ENCODE results near the gene ATAD3C. TPM values are rescaled to one million over a fixed set of nuclear protein-coding genes. Genes with fewer than 3 reads are reported as not detected.
"Not testable (repeated sequence)": the region's sequence is repeated elsewhere in the genome, so short reads cannot be mapped to it uniquely, and the experiment has no call there.

Gene ATAD3C
- total RNA-seq, 2 experiments from 2014 or later, result 1.0 to 1.7 TPM

- H3K4me3 Mint-ChIP-seq; DNase-seq; ATAC-seq (ENCODE audit: low read depth); H3K27ac Mint-ChIP-seq; H3K9me3 Mint-ChIP-seq; H3K36me3 Mint-ChIP-seq; POLR2A ChIA-PET; H3K27me3 Mint-ChIP-seq: not testable (repeated sequence)
- H3K4me1 Mint-ChIP-seq, result peaks cover 15% of the 10 kb centered on the region
Observed at GRCh38 chr1:1509465-1509850, 60.0 kb downstream of the ATAD3C start.

GRCh38 chr1:1510912-1511532 is 61.5 kb downstream of the ATAD3C start:
- DNase-seq (no peak), ATAC-seq (ENCODE audit: low read depth) (no peak)
- Mint-ChIP-seq H3K36me3 (no peaks in the 10 kb centered on the region), H3K4me3 (peak overlapping the region; percentile 89), H3K9me3 (no peaks in the 10 kb centered on the region), H3K4me1 (peaks cover 7% of the 10 kb centered on the region), H3K27ac (peak overlapping the region; percentile 87), H3K27me3 (no peaks in the 10 kb centered on the region)
- POLR2A ChIA-PET, result interaction anchor here (0.9 kb wide), 1 partner anchor 120 kb away, joined by 3 read pairs; no protein-coding TSS in a partner anchor

GRCh38 chr1:1511533-1512285 is 62.2 kb downstream of the ATAD3C start, which contains the start of gene ATAD3A:
Gene ATAD3A, plus strand, starts transcription at chr1:1512162. Its CDS starts 107 bp downstream, at chr1:1512269.
- peak; percentile 94 for ATAC-seq (ENCODE audit: low read depth)
- peaks cover 6% of the 10 kb centered on the region for H3K4me1 Mint-ChIP-seq

GRCh38 chr1:1512425-1512824 is 62.9 kb downstream of the ATAD3C start:
- H3K27ac Mint-ChIP-seq, POLR2A ChIA-PET, H3K4me1 Mint-ChIP-seq, H3K9me3 Mint-ChIP-seq, H3K36me3 Mint-ChIP-seq, H3K27me3 Mint-ChIP-seq: not testable (repeated sequence)
- peak; percentile 24 for ATAC-seq (ENCODE audit: low read depth)
- H3K4me3 Mint-ChIP-seq, result peak overlapping the region; percentile 69
- DNase-seq, result peak; percentile 61

More at GRCh38 chr1:1511533-1512285, 62.2 kb downstream of the ATAD3C start, which contains the start of gene ATAD3A:
- Mint-ChIP-seq H3K4me3 (peak within 1 kb of the TSS; percentile 91), H3K27me3 (no peaks in the 10 kb centered on the region), H3K36me3 (no peaks in the 10 kb centered on the region), H3K9me3 (no peaks in the 10 kb centered on the region), H3K27ac (peak within 1 kb of the TSS; percentile 88)
- POLR2A ChIA-PET, result interaction anchor here (0.6 to 0.9 kb wide), 2 partner anchors 112 to 119 kb away, joined by 3 to 4 read pairs; partner anchors contain the start of gene CCNL2
- peak; percentile 95 for DNase-seq

GRCh38 chr1:1513675-1514074 is 64.2 kb downstream of the ATAD3C start:
- not testable (repeated sequence) for H3K27me3 Mint-ChIP-seq; H3K4me1 Mint-ChIP-seq; DNase-seq; H3K9me3 Mint-ChIP-seq; H3K36me3 Mint-ChIP-seq; ATAC-seq (ENCODE audit: low read depth)
- POLR2A ChIA-PET, result interaction anchor here (1.3 kb wide), 1 partner anchor 16 kb away, joined by 3 read pairs; no protein-coding TSS in a partner anchor
- Mint-ChIP-seq H3K27ac (peak overlapping the region; percentile 49), H3K4me3 (peak overlapping the region; percentile 53)

- DNase-seq; H3K4me1 Mint-ChIP-seq; H3K9me3 Mint-ChIP-seq; ATAC-seq (ENCODE audit: low read depth); H3K36me3 Mint-ChIP-seq; H3K27me3 Mint-ChIP-seq; H3K4me3 Mint-ChIP-seq; H3K27ac Mint-ChIP-seq: not testable (repeated sequence)
- POLR2A ChIA-PET, result interaction anchor here (1.3 kb wide), 1 partner anchor 15 kb away, joined by 3 read pairs; no protein-coding TSS in a partner anchor
Observed at GRCh38 chr1:1514376-1514775, 64.9 kb downstream of the ATAD3C start.

- DNase-seq; H3K4me3 Mint-ChIP-seq; H3K9me3 Mint-ChIP-seq; H3K27ac Mint-ChIP-seq; H3K27me3 Mint-ChIP-seq; H3K36me3 Mint-ChIP-seq; POLR2A ChIA-PET; ATAC-seq (ENCODE audit: low read depth); H3K4me1 Mint-ChIP-seq: not testable (repeated sequence)
Observed at GRCh38 chr1:1516923-1517322, 67.4 kb downstream of the ATAD3C start.

- H3K9me3 Mint-ChIP-seq, result no peaks in the 10 kb centered on the region
- H3K27me3 Mint-ChIP-seq, result no peaks in the 10 kb centered on the region
- peaks cover 8% of the 10 kb centered on the region for H3K36me3 Mint-ChIP-seq
- POLR2A ChIA-PET, result no interaction called here
- DNase-seq, result no peak
- H3K4me1 Mint-ChIP-seq, result peaks cover 1% of the 10 kb centered on the region
- no peak for ATAC-seq (ENCODE audit: low read depth)
- no peak overlapping the region for H3K27ac Mint-ChIP-seq
- H3K4me3 Mint-ChIP-seq, result no peak overlapping the region
Observed at GRCh38 chr1:1517973-1518620, 68.6 kb downstream of the ATAD3C start.

- H3K4me3 Mint-ChIP-seq; POLR2A ChIA-PET; H3K4me1 Mint-ChIP-seq; H3K9me3 Mint-ChIP-seq; H3K27ac Mint-ChIP-seq; H3K36me3 Mint-ChIP-seq; DNase-seq; ATAC-seq (ENCODE audit: low read depth); H3K27me3 Mint-ChIP-seq: not testable (repeated sequence)
Observed at GRCh38 chr1:1518621-1519007, 69.1 kb downstream of the ATAD3C start.

Other genes with a start within 250 kb of the ATAD3C start
- gene TNFRSF18, start 243.1 kb upstream of the ATAD3C start, total RNA-seq, result 10 to 100 TPM; 11.4 to 15.0 TPM
- 1 to 10 TPM; 2.4 to 3.1 TPM for gene TNFRSF4, start 235.5 kb upstream of the ATAD3C start, total RNA-seq
- 100 to 1,000 TPM in 1 of 2 experiments, 10 to 100 TPM in 1; 99.1 to 103 TPM for gene SDF4, start 217.7 kb upstream of the ATAD3C start, total RNA-seq
- gene B3GALT6, start 217.5 kb upstream of the ATAD3C start, total RNA-seq, result 10 to 100 TPM; 19.1 to 19.6 TPM
- gene C1QTNF12, start 203.0 kb upstream of the ATAD3C start, total RNA-seq, result 1 to 10 TPM; 2.2 to 4.4 TPM
- 10 to 100 TPM; 75.7 to 78.1 TPM for gene UBE2J2, start 175.8 kb upstream of the ATAD3C start, total RNA-seq
- 1 to 10 TPM; 8.0 to 8.4 TPM for gene SCNN1D, start 169.3 kb upstream of the ATAD3C start, total RNA-seq
- 10 to 100 TPM; 80.2 to 86.3 TPM for gene ACAP3, start 141.8 kb upstream of the ATAD3C start, total RNA-seq
- 10 to 100 TPM; 22.3 to 22.4 TPM for gene PUSL1, start 141.1 kb upstream of the ATAD3C start, total RNA-seq
- gene INTS11, start 125.0 kb upstream of the ATAD3C start, total RNA-seq, result 100 to 1,000 TPM; 143 to 158 TPM
- 10 to 100 TPM; 19.3 TPM for gene CPTP, start 124.9 kb upstream of the ATAD3C start, total RNA-seq
- gene TAS1R3, start 118.4 kb upstream of the ATAD3C start, total RNA-seq, result 1 to 10 TPM; 1.2 to 1.3 TPM
- 10 to 100 TPM; 35.5 to 37.4 TPM for gene DVL1, start 100.3 kb upstream of the ATAD3C start, total RNA-seq
- gene MXRA8, start 91.1 kb upstream of the ATAD3C start, total RNA-seq, result 1 to 10 TPM in 1 of 2 experiments, under 1 TPM in 1; 0.51 to 1.2 TPM
- gene AURKAIP1, start 74.5 kb upstream of the ATAD3C start, total RNA-seq, result 10 to 100 TPM; 87.3 to 97.1 TPM
- gene CCNL2, start 50.4 kb upstream of the ATAD3C start, total RNA-seq, result 100 to 1,000 TPM; 201 to 211 TPM
- 100 to 1,000 TPM in 1 of 2 experiments, 10 to 100 TPM in 1; 98.6 to 101 TPM for gene MRPL20, start 42.4 kb upstream of the ATAD3C start, total RNA-seq
- gene ANKRD65, start 28.4 kb upstream of the ATAD3C start, total RNA-seq, result not detected
- gene VWA1, start 14.0 kb upstream of the ATAD3C start, total RNA-seq, result under 1 TPM; 0.36 to 0.85 TPM
- 10 to 100 TPM; 35.2 to 37.9 TPM for gene ATAD3B, start 22.1 kb downstream of the ATAD3C start, total RNA-seq
- gene ATAD3A, start 62.5 kb downstream of the ATAD3C start, total RNA-seq, result 10 to 100 TPM; 32.6 to 33.6 TPM
- gene TMEM240, start 90.9 kb downstream of the ATAD3C start, total RNA-seq, result 1 to 10 TPM; 1.2 to 1.9 TPM
- gene SSU72, start 125.2 kb downstream of the ATAD3C start, total RNA-seq, result 100 to 1,000 TPM; 118 TPM
- gene FNDC10, start 150.4 kb downstream of the ATAD3C start, total RNA-seq, result 1 to 10 TPM; 4.4 to 4.6 TPM
- gene MIB2, start 165.8 kb downstream of the ATAD3C start, total RNA-seq, result 10 to 100 TPM; 72.6 to 75.2 TPM
- gene MMP23B, start 182.5 kb downstream of the ATAD3C start, total RNA-seq, result 1 to 10 TPM; 5.2 to 6.7 TPM
- gene CDK11B, start 209.3 kb downstream of the ATAD3C start, total RNA-seq, result 10 to 100 TPM; 40.8 to 42.3 TPM
- 10 to 100 TPM; 75.3 to 77.0 TPM for gene SLC35E2B, start 243.1 kb downstream of the ATAD3C start, total RNA-seq